DOHH2 (cell line): ENCODE data around the gene ALOX12B.

Experiments
- H3F3A ChIP-seq: fragments of 200-600 bp; sonication (generic), shearing (Covaris generic); 2 replicates; pipeline ENCODE4 v1.6.0; 2016; ENCODE audit warnings: antibody characterized with exemption, mild to moderate bottlenecking; ENCODE audit not compliant: control insufficient read depth, insufficient read depth
- H3K27ac ChIP-seq: fragments of 200-600 bp; sonication (generic); 2 replicates; pipeline ENCODE4 v1.5.1; 2014; ENCODE audit warnings: low read depth, mild to moderate bottlenecking, low read length, moderate library complexity
- H3K27me3 ChIP-seq: fragments of 200-600 bp; sonication (generic); 2 replicates; pipeline ENCODE4 v1.6.1; 2014; ENCODE audit warnings: mild to moderate bottlenecking, low read length, mixed read lengths; ENCODE audit not compliant: control insufficient read depth
- H3K36me3 ChIP-seq: fragments of 200-600 bp; sonication (generic); 2 replicates; pipeline ENCODE4 v1.6.1; 2014; ENCODE audit warnings: mild to moderate bottlenecking, low read length, moderate library complexity, mixed read lengths; ENCODE audit not compliant: control insufficient read depth
- H3K4me1 ChIP-seq: fragments of 200-600 bp; sonication (generic); 2 replicates; pipeline ENCODE4 v1.6.1; 2014; ENCODE audit warnings: mild to moderate bottlenecking, low read length, mixed read lengths; ENCODE audit not compliant: control insufficient read depth
- H3K4me2 ChIP-seq: fragments of 200-600 bp; sonication (generic); 2 replicates; pipeline ENCODE4 v1.6.0; 2014; ENCODE audit warnings: mild to moderate bottlenecking, low read length, moderate library complexity
- H3K4me3 ChIP-seq: fragments of 200-600 bp; sonication (generic); 2 replicates; pipeline ENCODE4 v1.5.1; 2014; ENCODE audit warnings: mild to moderate bottlenecking, low read length, mixed read lengths
- H3K79me2 ChIP-seq: fragments of 200-600 bp; sonication (generic); 2 replicates; pipeline ENCODE4 v1.6.1; 2014; ENCODE audit warnings: mild to moderate bottlenecking, low read length, mixed read lengths; ENCODE audit not compliant: control insufficient read depth
- H3K9me2 ChIP-seq: fragments of 200-600 bp; sonication (generic); replicated peaks from 2 replicates; pipeline ENCODE4 v1.6.1; 2014; ENCODE audit warnings: mild to moderate bottlenecking, low read length, mixed read lengths; ENCODE audit not compliant: control insufficient read depth
- H3K9me3 ChIP-seq: fragments of 200-600 bp; sonication (generic); 2 replicates; pipeline ENCODE4 v1.6.1; 2014; ENCODE audit warnings: antibody characterized with exemption, low read length, mixed read lengths; ENCODE audit not compliant: control insufficient read depth, insufficient read depth
- H4K20me1 ChIP-seq: fragments of 200-600 bp; sonication (generic); 2 replicates; pipeline ENCODE4 v1.6.0; 2014; ENCODE audit warnings: low read depth, mild to moderate bottlenecking, antibody characterized with exemption, low read length, moderate library complexity; ENCODE audit not compliant: control insufficient read depth, insufficient read depth
- CTCF ChIP-seq: fragments of 200-600 bp; sonication (generic); IDR thresholded peaks from one replicate; pipeline ENCODE4 v1.5.1; 2014; ENCODE audit warnings: antibody characterized with exemption, mild to moderate bottlenecking, low read depth, low read length; ENCODE audit not compliant: poor library complexity, severe bottlenecking
- EZH2phosphoT487 ChIP-seq: fragments of 200-600 bp; sonication (generic); IDR thresholded peaks from 2 replicates; pipeline ENCODE4 v1.6.1; 2017; ENCODE audit warnings: borderline replicate concordance, mild to moderate bottlenecking, antibody characterized with exemption, low read length, moderate library complexity, mixed read lengths

ALOX12B gene

GRCh38 chr17:8117367-8117979, 30.0 kb upstream of the ALOX12B start:
- peak overlapping the region; percentile 80 for H3K4me3 ChIP-seq

GRCh38 chr17:8116776-8117175, 29.3 kb upstream of the ALOX12B start:
- TF ChIP-seq CTCF: no peak
- TF ChIP-seq EZH2phosphoT487: no peak
- Histone ChIP-seq H3K4me1 (peaks cover 36% of the 10 kb centered on the region), H3K4me2 (no peak overlapping the region), H3K27me3 (peaks cover 63% of the 10 kb centered on the region), H3K4me3 (no peak overlapping the region), H3K9me2 (no peaks in the 10 kb centered on the region), H4K20me1 (no peaks in the 10 kb centered on the region; the same call in 1 of the 2 replicates), H3K27ac (no peak overlapping the region), H3K79me2 (no peaks in the 10 kb centered on the region), H3F3A (peaks cover 18% of the 10 kb centered on the region), H3K36me3 (no peaks in the 10 kb centered on the region), H3K9me3 (no peaks in the 10 kb centered on the region)

More at GRCh38 chr17:8117367-8117979, 30.0 kb upstream of the ALOX12B start:
- H3K36me3 ChIP-seq: no peaks in the 10 kb centered on the region
- H3F3A ChIP-seq: peaks cover 18% of the 10 kb centered on the region
- TF ChIP-seq EZH2phosphoT487: peak; percentile 93; the same call in 1 of the 2 replicates
- no peak for TF ChIP-seq CTCF
- peak overlapping the region; percentile 98 for H3K4me2 ChIP-seq
- no peak overlapping the region for H3K27ac ChIP-seq
- peaks cover 42% of the 10 kb centered on the region for H3K4me1 ChIP-seq
- H3K9me3 ChIP-seq: no peaks in the 10 kb centered on the region
- H3K9me2 ChIP-seq: no peaks in the 10 kb centered on the region
- H3K27me3 ChIP-seq: peaks cover 63% of the 10 kb centered on the region
- no peaks in the 10 kb centered on the region for H4K20me1 ChIP-seq
- H3K79me2 ChIP-seq: no peaks in the 10 kb centered on the region

GRCh38 chr17:8110907-8111306, 23.4 kb upstream of the ALOX12B start:
- Histone ChIP-seq H3K4me3 (no peak overlapping the region), H4K20me1 (no peaks in the 10 kb centered on the region; the same call in 1 of the 2 replicates), H3K4me2 (no peak overlapping the region), H3K36me3 (no peaks in the 10 kb centered on the region), H3K9me3 (no peaks in the 10 kb centered on the region), H3F3A (no peaks in the 10 kb centered on the region), H3K9me2 (no peaks in the 10 kb centered on the region), H3K4me1 (peaks cover 8% of the 10 kb centered on the region), H3K79me2 (no peaks in the 10 kb centered on the region), H3K27me3 (peaks cover 46% of the 10 kb centered on the region), H3K27ac (no peak overlapping the region)
- TF ChIP-seq CTCF (no peak), EZH2phosphoT487 (no peak)
